GM12891 (cell line): Measurements from ENCODE around the gene ATOSB.
A peak's percentile ranks its signal among the peaks of the same experiment; 100 is the strongest.

Experiments
- PAX5 ChIP-seq: IDR thresholded peaks from 2 replicates; pipeline ENCODE4 v1.6.1; 2011; ENCODE audit warnings: low read length, moderate library complexity, mild to moderate bottlenecking; ENCODE audit not compliant: insufficient read depth, severe bottlenecking
- POLR2A ChIP-seq: IDR thresholded peaks from 2 replicates; pipeline ENCODE4 v1.6.1; 2011; ENCODE audit warnings: low read depth, low read length, control low read depth
- POLR2AphosphoS5 ChIP-seq: IDR thresholded peaks from 2 replicates; pipeline ENCODE4 v1.6.1; 2011; ENCODE audit warnings: low read depth, low read length, control low read depth
- POU2F2 ChIP-seq: IDR thresholded peaks from 2 replicates; pipeline ENCODE4 v1.6.1; 2011; ENCODE audit warnings: low read depth, mild to moderate bottlenecking, control low read depth, low read length, moderate library complexity
- SPI1 ChIP-seq: IDR thresholded peaks from 2 replicates; pipeline ENCODE4 v1.6.1; 2011; ENCODE audit warnings: low read depth, low read length, control low read depth
- TAF1 ChIP-seq: IDR thresholded peaks from 2 replicates; pipeline ENCODE4 v1.6.1; 2011; ENCODE audit warnings: low read depth, low read length, control low read depth

DNA sequence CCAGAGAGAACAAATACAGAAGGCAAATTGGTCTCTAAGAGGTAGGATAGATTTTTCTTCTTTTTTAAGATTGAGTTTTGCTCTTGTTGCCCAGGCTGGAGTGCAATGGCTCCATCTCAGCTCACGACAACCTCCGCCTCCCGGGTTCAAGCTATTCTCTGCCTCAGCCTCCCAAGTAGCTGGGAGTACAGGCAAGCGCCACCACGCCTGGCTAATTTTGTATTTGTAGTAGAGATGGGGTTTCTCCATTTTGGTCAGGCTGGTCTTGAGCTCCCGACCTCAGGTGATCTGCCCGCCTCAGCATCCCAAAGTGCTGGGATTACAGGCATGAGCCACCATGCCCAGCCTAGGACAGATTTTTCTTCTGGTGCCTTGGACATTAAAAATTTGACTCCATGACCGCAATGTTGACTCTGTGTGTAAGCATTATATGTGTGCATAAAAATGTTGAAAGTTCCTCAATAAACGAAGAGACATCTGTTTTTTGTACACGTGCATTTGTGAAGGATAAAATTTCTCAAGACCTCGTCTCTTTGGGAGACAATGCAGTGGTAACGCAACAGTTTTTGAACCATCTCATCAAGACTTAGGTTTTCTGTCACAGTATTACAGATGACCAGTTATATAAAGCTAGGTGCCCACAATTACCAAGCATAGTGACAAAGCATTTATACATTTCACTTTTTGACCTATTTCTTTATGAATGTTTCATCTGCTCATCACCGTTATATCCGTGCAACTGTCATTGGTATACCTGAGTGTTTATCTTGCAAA is 60.6 kb downstream of the ATOSB start:
- TF ChIP-seq POLR2A, result no peak
- TF ChIP-seq SPI1, result no peak
- TF ChIP-seq POLR2AphosphoS5, result peak; percentile 26; the same call in 1 of the 2 replicates
- no peak for TF ChIP-seq TAF1
- no peak for TF ChIP-seq POU2F2
- no peak for TF ChIP-seq PAX5
